ENCODE results near the gene ALPG.
"Not testable (repeated sequence)": the region's sequence is repeated elsewhere in the genome, so short reads cannot be mapped to it uniquely, and the experiment has no call there.

ALPG gene

GRCh38 chr2:232368311-232368731, 38.3 kb upstream of the ALPG start:
- H2BK120ac ChIP-seq (ENCODE audit: low read depth, low read length), result no peak overlapping the region
- H3K4me3 ChIP-seq (ENCODE audit: low read length in 2 of 2), result no peak overlapping the region
- H4K8ac ChIP-seq (ENCODE audit: low read depth, low read length), result no peak overlapping the region
- H3K18ac ChIP-seq (ENCODE audit: low read length), result peak overlapping the region; percentile 74
- DNase-seq (ENCODE audit: low spot score), result no peak
- H2BK12ac ChIP-seq (ENCODE audit: low read length), result no peak overlapping the region
- no peak overlapping the region for H2AK5ac ChIP-seq (ENCODE audit: low read depth, low read length)
- no peaks in the 10 kb centered on the region for H3K79me1 ChIP-seq (ENCODE audit: low read depth, low read length)
- no peak overlapping the region for H2BK5ac ChIP-seq (ENCODE audit: low read length)
- no peak overlapping the region for H4K91ac ChIP-seq (ENCODE audit: low read depth, low read length, poor library complexity)
- H3K4me1 ChIP-seq (ENCODE audit: control insufficient read depth in 2 of 2, insufficient read depth in 1 of 2, low read depth in 1 of 2, low read length in 2 of 2), result peaks cover 1 to 2% of the 10 kb centered on the region in 2 donors
- no peaks in the 10 kb centered on the region for H3K36me3 ChIP-seq (replicated peaks in 1 of 2; ENCODE audit: control insufficient read depth in 2 of 2, insufficient read depth in 2 of 2, low read length in 2 of 2)
- peaks cover 0 to 9% (median 0%) of the 10 kb centered on the region in 3 experiments for H3K27me3 ChIP-seq (ENCODE audit: control insufficient read depth in 3 of 3, insufficient read depth in 3 of 3, low read depth in 1 of 3, low read length in 3 of 3)
- H3K14ac ChIP-seq (ENCODE audit: low read length), result no peak overlapping the region
- H2AFZ ChIP-seq (ENCODE audit: low read length), result peak overlapping the region; percentile 67
- peak overlapping the region; percentile 55 for H3K23ac ChIP-seq (ENCODE audit: low read depth, low read length, poor library complexity)
- H3K9me3 ChIP-seq (replicated peaks in 1 of 2; ENCODE audit: control insufficient read depth in 2 of 2, insufficient read depth in 1 of 2, low read depth in 1 of 2, low read length in 2 of 2), result no peaks in the 10 kb centered on the region
- no peak overlapping the region for H3K4ac ChIP-seq (ENCODE audit: low read length)
- H3K9ac ChIP-seq (ENCODE audit: low read depth, low read length, poor library complexity), result no peak overlapping the region
- H2BK15ac ChIP-seq (ENCODE audit: low read length), result peak overlapping the region; percentile 49
- no peak overlapping the region for H3K4me2 ChIP-seq (ENCODE audit: insufficient read depth, low read length, poor library complexity, severe bottlenecking)
- no CpG with 5 or more reads among the region's 15 CpGs for WGBS, 2 donors (ENCODE audit: extremely low coverage in 2 of 2, insufficient read length in 2 of 2, insufficient replicate concordance in 1 of 2)
- H3K27ac ChIP-seq (replicated peaks; ENCODE audit: low read length), result no peak overlapping the region

- Histone ChIP-seq H4K8ac (ENCODE audit: low read depth, low read length) (no peak overlapping the region), H3K4me2 (ENCODE audit: insufficient read depth, low read length, poor library complexity, severe bottlenecking) (no peak overlapping the region), H2BK5ac (ENCODE audit: low read length) (no peak overlapping the region), H4K91ac (ENCODE audit: low read depth, low read length, poor library complexity) (no peak overlapping the region), H3K18ac (ENCODE audit: low read length) (peak overlapping the region; percentile 76), H3K23ac (ENCODE audit: low read depth, low read length, poor library complexity) (no peak overlapping the region), H2AFZ (ENCODE audit: low read length) (peak overlapping the region; percentile 78), H2BK15ac (ENCODE audit: low read length) (no peak overlapping the region), H3K27ac (replicated peaks; ENCODE audit: low read length) (no peak overlapping the region), H3K14ac (ENCODE audit: low read length) (peak overlapping the region; percentile 12), H3K27me3 (ENCODE audit: control insufficient read depth in 3 of 3, insufficient read depth in 3 of 3, low read depth in 1 of 3, low read length in 3 of 3) (peaks cover 0 to 9% (median 0%) of the 10 kb centered on the region in 3 experiments), H3K79me1 (ENCODE audit: low read depth, low read length) (no peaks in the 10 kb centered on the region), H3K36me3 (replicated peaks in 1 of 2; ENCODE audit: control insufficient read depth in 2 of 2, insufficient read depth in 2 of 2, low read length in 2 of 2) (no peaks in the 10 kb centered on the region), H2BK12ac (ENCODE audit: low read length) (no peak overlapping the region), H3K9ac (ENCODE audit: low read depth, low read length, poor library complexity) (no peak overlapping the region), H2AK5ac (ENCODE audit: low read depth, low read length) (no peak overlapping the region), H3K4ac (ENCODE audit: low read length) (no peak overlapping the region), H3K9me3 (replicated peaks in 1 of 2; ENCODE audit: control insufficient read depth in 2 of 2, insufficient read depth in 1 of 2, low read depth in 1 of 2, low read length in 2 of 2) (no peaks in the 10 kb centered on the region), H2BK120ac (ENCODE audit: low read depth, low read length) (no peak overlapping the region), H3K4me1 (ENCODE audit: control insufficient read depth in 2 of 2, insufficient read depth in 1 of 2, low read depth in 1 of 2, low read length in 2 of 2) (peaks cover 1 to 2% of the 10 kb centered on the region in 2 donors), H3K4me3 (ENCODE audit: low read length in 2 of 2) (no peak overlapping the region)
- no peak for DNase-seq (ENCODE audit: low spot score)
- WGBS, 2 donors (ENCODE audit: extremely low coverage in 2 of 2, insufficient read length in 2 of 2, insufficient replicate concordance in 1 of 2), result no CpG with 5 or more reads among the region's 15 CpGs
These were observed 37.3 kb upstream of the ALPG start for GRCh38 chr2:232369126-232369951.

DNA sequence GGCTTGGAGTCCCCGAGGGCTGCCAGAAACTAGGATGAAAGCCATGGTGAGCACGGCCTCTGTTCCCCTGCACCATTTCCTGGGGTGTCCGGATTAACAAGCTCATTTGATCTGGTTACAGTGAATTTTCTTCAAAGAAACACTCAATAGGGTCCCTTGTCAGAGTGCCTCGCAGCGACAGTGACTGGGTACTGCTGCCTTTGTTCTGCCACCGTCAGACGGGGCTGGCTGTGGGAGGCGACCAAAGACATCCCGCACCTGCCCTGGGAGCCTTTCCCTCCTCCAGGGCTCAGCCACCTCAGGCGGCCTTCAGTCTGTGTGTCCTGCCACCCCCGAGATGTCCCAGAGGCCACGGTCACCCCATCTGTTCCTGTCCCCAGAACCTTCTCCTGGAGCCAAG, 36.6 kb upstream of the ALPG start:
- not testable (repeated sequence) for H3K79me1 ChIP-seq (ENCODE audit: low read depth, low read length); H4K91ac ChIP-seq (ENCODE audit: low read depth, low read length, poor library complexity); H3K4me3 ChIP-seq (ENCODE audit: low read length in 2 of 2); H3K36me3 ChIP-seq (replicated peaks in 1 of 2; ENCODE audit: control insufficient read depth in 2 of 2, insufficient read depth in 2 of 2, low read length in 2 of 2); H4K8ac ChIP-seq (ENCODE audit: low read depth, low read length); H2BK5ac ChIP-seq (ENCODE audit: low read length); H3K4ac ChIP-seq (ENCODE audit: low read length); DNase-seq (ENCODE audit: low spot score); H2BK12ac ChIP-seq (ENCODE audit: low read length); H3K9me3 ChIP-seq (replicated peaks in 1 of 2; ENCODE audit: control insufficient read depth in 2 of 2, insufficient read depth in 1 of 2, low read depth in 1 of 2, low read length in 2 of 2); H3K4me2 ChIP-seq (ENCODE audit: insufficient read depth, low read length, poor library complexity, severe bottlenecking); H3K4me1 ChIP-seq (ENCODE audit: control insufficient read depth in 2 of 2, insufficient read depth in 1 of 2, low read depth in 1 of 2, low read length in 2 of 2); H2BK120ac ChIP-seq (ENCODE audit: low read depth, low read length); H2BK15ac ChIP-seq (ENCODE audit: low read length); H3K27ac ChIP-seq (replicated peaks; ENCODE audit: low read length); H2AK5ac ChIP-seq (ENCODE audit: low read depth, low read length); H3K9ac ChIP-seq (ENCODE audit: low read depth, low read length, poor library complexity); H3K23ac ChIP-seq (ENCODE audit: low read depth, low read length, poor library complexity); H3K14ac ChIP-seq (ENCODE audit: low read length)
- WGBS, 2 donors (ENCODE audit: extremely low coverage in 2 of 2, insufficient read length in 2 of 2, insufficient replicate concordance in 1 of 2), result no CpG with 5 or more reads among the region's 12 CpGs
- H3K18ac ChIP-seq (ENCODE audit: low read length), result peak overlapping the region; percentile 76
- peak overlapping the region; percentile 78 for H2AFZ ChIP-seq (ENCODE audit: low read length)
- H3K27me3 ChIP-seq (ENCODE audit: control insufficient read depth in 3 of 3, insufficient read depth in 3 of 3, low read depth in 1 of 3, low read length in 3 of 3), result peaks cover 0 to 16% (median 0%) of the 10 kb centered on the region in 3 experiments

All from neuronal stem cell (in vitro differentiated cells).